NCI-H748 (cell line): ENCODE data around the gene VPS37D.
"Not testable (repeated sequence)": the region's sequence is repeated elsewhere in the genome, so short reads cannot be mapped to it uniquely, and the experiment has no call there.

Experiments used
- DNase-seq: peaks from one replicate; lab custom pipeline; 2025; ENCODE audit not compliant: unreplicated experiment; lab: John Stamatoyannopoulos, UW

Gene VPS37D

GRCh38 chr7:73667344-73668102, at the start of gene VPS37D:
Gene VPS37D, plus strand, starts transcription at chr7:73667831. Its CDS starts 128 bp downstream, at chr7:73667959.
- DNase-seq: peak; percentile 87

GRCh38 chr7:73618538-73618937, 49.1 kb upstream of the VPS37D start:
- no peak for DNase-seq

- DNase-seq: not testable (repeated sequence)
Observed at GRCh38 chr7:73619394-73619793, 48.2 kb upstream of the VPS37D start.

- DNase-seq: no peak
Observed at GRCh38 chr7:73621168-73622063, 46.2 kb upstream of the VPS37D start.

GRCh38 chr7:73622527-73622908, 45.1 kb upstream of the VPS37D start:
- DNase-seq: no peak

GRCh38 chr7:73622909-73623797, 44.5 kb upstream of the VPS37D start:
- peak; percentile 26 for DNase-seq

- peak; percentile 91 for DNase-seq
Observed at GRCh38 chr7:73623798-73624668, 43.6 kb upstream of the VPS37D start, which contains the start of gene MLXIPL. Gene MLXIPL, minus strand, starts transcription at chr7:73624522. Its CDS starts 30 bp downstream, at chr7:73624492.

- no peak for DNase-seq
Observed at GRCh38 chr7:73624669-73625001, 43.0 kb upstream of the VPS37D start.

- no peak for DNase-seq
Observed at GRCh38 chr7:73625276-73625675, 42.4 kb upstream of the VPS37D start.

GRCh38 chr7:73626814-73627213, 40.8 kb upstream of the VPS37D start:
- no peak for DNase-seq

GRCh38 chr7:73628504-73628903, 39.1 kb upstream of the VPS37D start:
- DNase-seq: no peak

GRCh38 chr7:73631558-73631957, 36.1 kb upstream of the VPS37D start:
- no peak for DNase-seq

GRCh38 chr7:73633323-73633722, 34.3 kb upstream of the VPS37D start:
- no peak for DNase-seq

GRCh38 chr7:73633844-73634243, 33.8 kb upstream of the VPS37D start:
- DNase-seq: no peak

GRCh38 chr7:73635428-73636200, 32.0 kb upstream of the VPS37D start:
- no peak for DNase-seq

GRCh38 chr7:73638911-73639310, 28.7 kb upstream of the VPS37D start:
- no peak for DNase-seq

GRCh38 chr7:73642834-73643233, 24.8 kb upstream of the VPS37D start:
- no peak for DNase-seq

- no peak for DNase-seq
Observed at GRCh38 chr7:73644688-73645286, 22.8 kb upstream of the VPS37D start.

- DNase-seq: no peak
Observed at GRCh38 chr7:73645643-73646174, 21.9 kb upstream of the VPS37D start.
